ENCODE results near the gene GPX4. TPM values are rescaled to one million over a fixed set of nuclear protein-coding genes. Genes with fewer than 3 reads are reported as not detected.

GPX4 gene
- total and polyA plus RNA-seq, 2 of the 13 experiments (the other 11 are each of a cell fraction or from before 2014, with no cell fraction given), result 535 to 613 TPM

DNA sequence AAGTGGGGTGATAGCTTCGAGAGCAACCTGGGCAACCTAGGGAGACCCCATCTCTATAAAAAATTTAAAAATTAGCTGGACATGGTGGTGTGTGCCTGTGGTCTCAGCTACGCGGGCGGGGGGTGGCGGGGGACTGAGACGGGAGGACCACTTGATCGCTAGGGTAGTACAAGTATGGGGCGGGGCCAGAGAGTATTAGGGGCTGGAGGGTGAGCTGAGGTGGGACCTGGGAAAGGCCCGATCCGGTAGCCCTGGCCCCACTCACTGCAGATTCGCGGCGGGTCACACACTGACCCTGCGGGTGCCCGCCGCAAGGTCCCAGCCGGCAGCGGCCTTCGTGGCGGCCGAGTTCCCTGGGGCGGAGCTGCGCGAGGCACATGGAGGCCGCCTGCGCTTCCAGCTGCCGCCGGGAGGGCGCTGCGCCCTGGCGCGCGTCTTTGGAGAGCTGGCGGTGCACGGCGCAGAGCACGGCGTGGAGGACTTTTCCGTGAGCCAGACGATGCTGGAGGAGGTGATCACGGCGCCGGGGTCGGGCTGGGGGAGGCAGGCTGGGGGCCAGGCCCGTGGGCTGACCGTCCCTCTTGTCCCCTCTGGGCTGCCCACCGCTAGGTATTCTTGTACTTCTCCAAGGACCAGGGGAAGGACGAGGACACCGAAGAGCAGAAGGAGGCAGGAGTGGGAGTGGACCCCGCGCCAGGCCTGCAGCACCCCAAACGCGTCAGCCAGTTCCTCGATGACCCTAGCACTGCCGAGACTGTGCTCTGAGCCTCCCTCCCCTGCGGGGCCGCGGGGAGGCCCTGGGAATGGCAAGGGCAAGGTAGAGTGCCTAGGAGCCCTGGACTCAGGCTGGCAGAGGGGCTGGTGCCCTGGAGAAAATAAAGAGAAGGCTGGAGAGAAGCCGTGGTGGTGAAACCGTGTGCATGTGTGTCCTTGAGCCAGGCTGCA lies 38.9 kb upstream of the GPX4 start (continued):
- TF ChIP-seq, protein P1, sequence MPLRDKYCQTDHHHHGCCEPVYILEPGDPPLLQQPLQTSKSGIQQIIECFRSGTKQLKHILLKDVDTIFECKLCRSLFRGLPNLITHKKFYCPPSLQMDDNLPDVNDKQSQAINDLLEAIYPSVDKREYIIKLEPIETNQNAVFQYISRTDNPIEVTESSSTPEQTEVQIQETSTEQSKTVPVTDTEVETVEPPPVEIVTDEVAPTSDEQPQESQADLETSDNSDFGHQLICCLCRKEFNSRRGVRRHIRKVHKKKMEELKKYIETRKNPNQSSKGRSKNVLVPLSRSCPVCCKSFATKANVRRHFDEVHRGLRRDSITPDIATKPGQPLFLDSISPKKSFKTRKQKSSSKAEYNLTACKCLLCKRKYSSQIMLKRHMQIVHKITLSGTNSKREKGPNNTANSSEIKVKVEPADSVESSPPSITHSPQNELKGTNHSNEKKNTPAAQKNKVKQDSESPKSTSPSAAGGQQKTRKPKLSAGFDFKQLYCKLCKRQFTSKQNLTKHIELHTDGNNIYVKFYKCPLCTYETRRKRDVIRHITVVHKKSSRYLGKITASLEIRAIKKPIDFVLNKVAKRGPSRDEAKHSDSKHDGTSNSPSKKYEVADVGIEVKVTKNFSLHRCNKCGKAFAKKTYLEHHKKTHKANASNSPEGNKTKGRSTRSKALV (CRISPR knock-in tag; IDR thresholded peaks at IDR 0.05), result peak; percentile 100
- TF ChIP-seq ZIK1 (CRISPR knock-in tag; IDR thresholded peaks at IDR 0.05; ENCODE audit: borderline replicate concordance, low read depth), result no peak; the same call in 1 of the 2 replicates
- TF ChIP-seq, protein P2, sequence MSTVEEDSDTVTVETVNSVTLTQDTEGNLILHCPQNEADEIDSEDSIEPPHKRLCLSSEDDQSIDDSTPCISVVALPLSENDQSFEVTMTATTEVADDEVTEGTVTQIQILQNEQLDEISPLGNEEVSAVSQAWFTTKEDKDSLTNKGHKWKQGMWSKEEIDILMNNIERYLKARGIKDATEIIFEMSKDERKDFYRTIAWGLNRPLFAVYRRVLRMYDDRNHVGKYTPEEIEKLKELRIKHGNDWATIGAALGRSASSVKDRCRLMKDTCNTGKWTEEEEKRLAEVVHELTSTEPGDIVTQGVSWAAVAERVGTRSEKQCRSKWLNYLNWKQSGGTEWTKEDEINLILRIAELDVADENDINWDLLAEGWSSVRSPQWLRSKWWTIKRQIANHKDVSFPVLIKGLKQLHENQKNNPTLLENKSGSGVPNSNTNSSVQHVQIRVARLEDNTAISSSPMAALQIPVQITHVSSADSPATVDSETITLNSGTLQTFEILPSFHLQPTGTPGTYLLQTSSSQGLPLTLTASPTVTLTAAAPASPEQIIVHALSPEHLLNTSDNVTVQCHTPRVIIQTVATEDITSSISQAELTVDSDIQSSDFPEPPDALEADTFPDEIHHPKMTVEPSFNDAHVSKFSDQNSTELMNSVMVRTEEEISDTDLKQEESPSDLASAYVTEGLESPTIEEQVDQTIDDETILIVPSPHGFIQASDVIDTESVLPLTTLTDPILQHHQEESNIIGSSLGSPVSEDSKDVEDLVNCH (CRISPR knock-in tag; IDR thresholded peaks at IDR 0.05), result no peak
- TF ChIP-seq KMT2A (CRISPR knock-in tag; IDR thresholded peaks at IDR 0.05), result peak; percentile 53
- no peak for TF ChIP-seq RCOR2 (CRISPR knock-in tag; IDR thresholded peaks at IDR 0.05)
- TF ChIP-seq ZFP1 (CRISPR knock-in tag; IDR thresholded peaks at IDR 0.05), result no peak
- no peak for TF ChIP-seq ZNF605 (CRISPR knock-in tag; IDR thresholded peaks at IDR 0.05)
- no peak for TF ChIP-seq ZNF33B (CRISPR knock-in tag; IDR thresholded peaks at IDR 0.05)
- TF ChIP-seq ZFP36L2 (CRISPR knock-in tag; IDR thresholded peaks at IDR 0.05), result no peak
- TF ChIP-seq NPAS2 (CRISPR knock-in tag; IDR thresholded peaks at IDR 0.05; ENCODE audit: borderline replicate concordance), result no peak
- TF ChIP-seq, protein P3, sequence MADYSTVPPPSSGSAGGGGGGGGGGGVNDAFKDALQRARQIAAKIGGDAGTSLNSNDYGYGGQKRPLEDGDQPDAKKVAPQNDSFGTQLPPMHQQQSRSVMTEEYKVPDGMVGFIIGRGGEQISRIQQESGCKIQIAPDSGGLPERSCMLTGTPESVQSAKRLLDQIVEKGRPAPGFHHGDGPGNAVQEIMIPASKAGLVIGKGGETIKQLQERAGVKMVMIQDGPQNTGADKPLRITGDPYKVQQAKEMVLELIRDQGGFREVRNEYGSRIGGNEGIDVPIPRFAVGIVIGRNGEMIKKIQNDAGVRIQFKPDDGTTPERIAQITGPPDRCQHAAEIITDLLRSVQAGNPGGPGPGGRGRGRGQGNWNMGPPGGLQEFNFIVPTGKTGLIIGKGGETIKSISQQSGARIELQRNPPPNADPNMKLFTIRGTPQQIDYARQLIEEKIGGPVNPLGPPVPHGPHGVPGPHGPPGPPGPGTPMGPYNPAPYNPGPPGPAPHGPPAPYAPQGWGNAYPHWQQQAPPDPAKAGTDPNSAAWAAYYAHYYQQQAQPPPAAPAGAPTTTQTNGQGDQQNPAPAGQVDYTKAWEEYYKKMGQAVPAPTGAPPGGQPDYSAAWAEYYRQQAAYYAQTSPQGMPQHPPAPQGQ (CRISPR knock-in tag; IDR thresholded peaks at IDR 0.05; ENCODE audit: borderline replicate concordance), result no peak
- TF ChIP-seq PRPF4 (IDR thresholded peaks at IDR 0.05; ENCODE audit: low read depth, low read length, poor library complexity, severe bottlenecking), result no peak
- TF ChIP-seq ZNF713 (CRISPR knock-in tag; IDR thresholded peaks at IDR 0.05), result no peak
- no peak for TF ChIP-seq ZNF510 (CRISPR knock-in tag; IDR thresholded peaks at IDR 0.05; ENCODE audit: low read depth)
- TF ChIP-seq SALL1 (CRISPR knock-in tag; IDR thresholded peaks at IDR 0.05), result peak; percentile 67
- no peak for TF ChIP-seq NR3C1 (CRISPR knock-in tag; IDR thresholded peaks at IDR 0.05)
- TF ChIP-seq, protein P4, sequence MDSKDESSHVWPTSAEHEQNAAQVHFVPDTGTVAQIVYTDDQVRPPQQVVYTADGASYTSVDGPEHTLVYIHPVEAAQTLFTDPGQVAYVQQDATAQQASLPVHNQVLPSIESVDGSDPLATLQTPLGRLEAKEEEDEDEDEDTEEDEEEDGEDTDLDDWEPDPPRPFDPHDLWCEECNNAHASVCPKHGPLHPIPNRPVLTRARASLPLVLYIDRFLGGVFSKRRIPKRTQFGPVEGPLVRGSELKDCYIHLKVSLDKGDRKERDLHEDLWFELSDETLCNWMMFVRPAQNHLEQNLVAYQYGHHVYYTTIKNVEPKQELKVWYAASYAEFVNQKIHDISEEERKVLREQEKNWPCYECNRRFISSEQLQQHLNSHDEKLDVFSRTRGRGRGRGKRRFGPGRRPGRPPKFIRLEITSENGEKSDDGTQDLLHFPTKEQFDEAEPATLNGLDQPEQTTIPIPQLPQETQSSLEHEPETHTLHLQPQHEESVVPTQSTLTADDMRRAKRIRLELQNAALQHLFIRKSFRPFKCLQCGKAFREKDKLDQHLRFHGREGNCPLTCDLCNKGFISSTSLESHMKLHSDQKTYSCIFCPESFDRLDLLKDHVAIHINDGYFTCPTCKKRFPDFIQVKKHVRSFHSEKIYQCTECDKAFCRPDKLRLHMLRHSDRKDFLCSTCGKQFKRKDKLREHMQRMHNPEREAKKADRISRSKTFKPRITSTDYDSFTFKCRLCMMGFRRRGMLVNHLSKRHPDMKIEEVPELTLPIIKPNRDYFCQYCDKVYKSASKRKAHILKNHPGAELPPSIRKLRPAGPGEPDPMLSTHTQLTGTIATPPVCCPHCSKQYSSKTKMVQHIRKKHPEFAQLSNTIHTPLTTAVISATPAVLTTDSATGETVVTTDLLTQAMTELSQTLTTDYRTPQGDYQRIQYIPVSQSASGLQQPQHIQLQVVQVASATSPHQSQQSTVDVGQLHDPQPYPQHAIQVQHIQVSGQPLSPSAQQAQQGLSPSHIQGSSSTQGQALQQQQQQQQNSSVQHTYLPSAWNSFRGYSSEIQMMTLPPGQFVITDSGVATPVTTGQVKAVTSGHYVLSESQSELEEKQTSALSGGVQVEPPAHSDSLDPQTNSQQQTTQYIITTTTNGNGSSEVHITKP (CRISPR knock-in tag; IDR thresholded peaks at IDR 0.05; ENCODE audit: low read depth), result no peak
- peak; percentile 31; the same call in 1 of the 2 replicates for TF ChIP-seq MEIS2 (CRISPR knock-in tag; IDR thresholded peaks at IDR 0.05)
- TF ChIP-seq ZNF724P (CRISPR knock-in tag; IDR thresholded peaks at IDR 0.05; ENCODE audit: borderline replicate concordance), result 0 out of 2 replicates have a peak, but pooled peaks have one; percentile 63
